Measurements from ENCODE around the gene CCND2. TPM values are rescaled to one million over a fixed set of nuclear protein-coding genes. Genes with fewer than 3 reads are reported as not detected.

Gene CCND2
- total and polyA plus RNA-seq, 2 of the 8 experiments (the other 6 are each of a cell fraction or from before 2014, with no cell fraction given), result 41.7 to 223 TPM

- TF ChIP-seq SIN3A (conservative IDR thresholded peaks at IDR 0.05 in 1 of 2, IDR thresholded peaks at IDR 0.05 in 1 of 2; ENCODE audit: low read depth in 1 of 2, low read length in 2 of 2) (peak in 1 of 2 experiments; percentile 65; a peak in 1 of 4 replicates), CREB1 (IDR thresholded peaks at IDR 0.05) (no peak), E2F6 (IDR thresholded peaks at IDR 0.05) (no peak), EZH2 (IDR thresholded peaks at IDR 0.05; ENCODE audit: low read depth, low read length, severe bottlenecking) (no peak), ATF3 (IDR thresholded peaks at IDR 0.05; ENCODE audit: insufficient read depth, low read depth, low read length) (no peak), FOSL1 (IDR thresholded peaks at IDR 0.05; ENCODE audit: insufficient read depth, low read depth, low read length) (no peak), ATF2 (IDR thresholded peaks at IDR 0.05; ENCODE audit: low read length) (no peak), NANOG (IDR thresholded peaks at IDR 0.05; ENCODE audit: insufficient read depth, low read depth, low read length, poor library complexity, severe bottlenecking) (no peak), POLR2AphosphoS5 (IDR thresholded peaks at IDR 0.05; ENCODE audit: low read depth, low read length) (0 out of 2 replicates have a peak, but pooled peaks have one; percentile 29), HDAC6 (IDR thresholded peaks at IDR 0.05; ENCODE audit: low read depth, low read length) (no peak), RBBP5 (IDR thresholded peaks at IDR 0.05; ENCODE audit: borderline replicate concordance, low read depth, low read length) (peak; percentile 83; the same call in 1 of the 2 replicates), TEAD4 (IDR thresholded peaks at IDR 0.05; ENCODE audit: low read depth, low read length) (no peak), KDM1A (IDR thresholded peaks at IDR 0.05; ENCODE audit: borderline replicate concordance, low read length) (no peak), CBX8 (IDR thresholded peaks at IDR 0.05; ENCODE audit: borderline replicate concordance, low read depth, low read length) (no peak), PHF8 (conservative IDR thresholded peaks at IDR 0.05; ENCODE audit: low read depth, low read length) (no peak)
These were observed 944 bp downstream of the CCND2 start (continued) for GRCh38 chr12:4274396-4275015.
